Panc1 (cell line): ENCODE results near the gene PLBD2.

Source experiments
- CTCF ChIP-seq: fragments of 450-650 bp; IDR thresholded peaks from 2 replicates; pipeline ENCODE4 v1.5.1; 2017; ENCODE audit warnings: mild to moderate bottlenecking
- POLR2AphosphoS5 ChIP-seq: IDR thresholded peaks from 2 replicates; pipeline ENCODE4 v1.6.1; 2012; ENCODE audit warnings: mild to moderate bottlenecking, low read depth, low read length, moderate library complexity
- REST ChIP-seq, 2 experiments: IDR thresholded peaks; 2 replicates each; pipeline ENCODE4 v1.6.1; 2011 to 2012; ENCODE audit warnings: low read depth in 2 of 2, control low read depth in 1 of 2, low read length in 1 of 2, mild to moderate bottlenecking in 1 of 2, moderate library complexity in 1 of 2; ENCODE audit not compliant: insufficient read depth in 1 of 2

GRCh38 chr12:113332688-113333417 lies 25.5 kb upstream of the PLBD2 start:
- TF ChIP-seq CTCF (no peak), POLR2AphosphoS5 (no peak), REST (IDR thresholded peaks at IDR 0.05; ENCODE audit: insufficient read depth in 1 of 2, low read depth in 2 of 2, low read length in 1 of 2) (no peak)
